H9 (cell line): ENCODE measurements around the gene CROCC2. TPM values are rescaled to one million over a fixed set of nuclear protein-coding genes. Genes with fewer than 3 reads are reported as not detected.

Source experiments
- DNase-seq: peaks from one replicate; pipeline ENCODE4 v3.0.0-alpha.2; 2017
- H2AFZ ChIP-seq: one replicate; pipeline ENCODE4 v1.6.1; 2013; ENCODE audit warnings: mild to moderate bottlenecking, low read length, control low read depth, moderate library complexity
- H2AK5ac ChIP-seq: 2 replicates; pipeline ENCODE4 v1.6.1; 2013; ENCODE audit warnings: low read length, control low read depth, mixed read lengths; ENCODE audit not compliant: insufficient read length
- H2BK120ac ChIP-seq: one replicate; pipeline ENCODE4 v1.6.1; 2013; ENCODE audit warnings: low read depth, mild to moderate bottlenecking, low read length, control low read depth, inconsistent platforms; ENCODE audit not compliant: poor library complexity, severe bottlenecking
- H2BK12ac ChIP-seq: 2 replicates; pipeline ENCODE4 v1.6.1; 2013; ENCODE audit warnings: low read length, control low read depth, mixed read lengths, low read depth; ENCODE audit not compliant: insufficient read length
- H2BK15ac ChIP-seq: 2 replicates; pipeline ENCODE4 v1.6.1; 2013; ENCODE audit warnings: low read depth, low read length, control low read depth
- H2BK20ac ChIP-seq: one replicate; pipeline ENCODE4 v1.6.1; 2013; ENCODE audit warnings: low read depth, mild to moderate bottlenecking, low read length, control low read depth, inconsistent platforms; ENCODE audit not compliant: poor library complexity, severe bottlenecking
- H2BK5ac ChIP-seq: 2 replicates; pipeline ENCODE4 v1.6.1; 2013; ENCODE audit warnings: low read length, control low read depth, mixed read lengths; ENCODE audit not compliant: insufficient read length
- H3K14ac ChIP-seq: 2 replicates; pipeline ENCODE4 v1.6.1; 2013; ENCODE audit warnings: low read length, control low read depth; ENCODE audit not compliant: insufficient read depth
- H3K18ac ChIP-seq: 2 replicates; pipeline ENCODE4 v1.6.1; 2013; ENCODE audit warnings: low read depth, mild to moderate bottlenecking, mixed read lengths, low read length, control low read depth; ENCODE audit not compliant: insufficient read length
- H3K23ac ChIP-seq: 2 replicates; pipeline ENCODE4 v1.6.1; 2013; ENCODE audit warnings: low read length, control low read depth, mixed read lengths, low read depth; ENCODE audit not compliant: insufficient read length
- H3K23me2 ChIP-seq: 2 replicates; pipeline ENCODE4 v1.6.1; 2013; ENCODE audit warnings: low read depth, mild to moderate bottlenecking, mixed read lengths, low read length, control low read depth; ENCODE audit not compliant: insufficient read length, poor library complexity, severe bottlenecking
- H3K27ac ChIP-seq: 2 replicates; pipeline ENCODE4 v1.5.1; 2013; ENCODE audit warnings: low read length, control low read depth, mixed read lengths, low read depth; ENCODE audit not compliant: insufficient read length
- H3K27me3 ChIP-seq: 2 replicates; pipeline ENCODE4 v1.6.1; 2013; ENCODE audit warnings: low read length, control low read depth, inconsistent platforms; ENCODE audit not compliant: insufficient read depth
- H3K4ac ChIP-seq: 2 replicates; pipeline ENCODE4 v1.6.1; 2013; ENCODE audit warnings: low read depth, mild to moderate bottlenecking, control low read depth, inconsistent platforms, low read length, moderate library complexity
- H3K4me1 ChIP-seq: 2 replicates; pipeline ENCODE4 v1.6.1; 2013; ENCODE audit warnings: low read length, control low read depth, inconsistent platforms; ENCODE audit not compliant: insufficient read depth
- H3K4me2 ChIP-seq: 2 replicates; pipeline ENCODE4 v1.6.1; 2013; ENCODE audit warnings: low read length, control low read depth, mixed read lengths; ENCODE audit not compliant: insufficient read length, insufficient read depth
- H3K56ac ChIP-seq: 2 replicates; pipeline ENCODE4 v1.6.1; 2013; ENCODE audit warnings: low read depth, mild to moderate bottlenecking, mixed read lengths, low read length, control low read depth; ENCODE audit not compliant: insufficient read length
- H3K79me1 ChIP-seq: 2 replicates; pipeline ENCODE4 v1.6.1; 2013; ENCODE audit warnings: low read depth, mild to moderate bottlenecking, moderate library complexity, low read length, control low read depth, inconsistent platforms; ENCODE audit not compliant: insufficient read depth, poor library complexity, severe bottlenecking
- H3K79me2 ChIP-seq: 2 replicates; pipeline ENCODE4 v1.6.1; 2013; ENCODE audit warnings: low read length, control low read depth, inconsistent platforms; ENCODE audit not compliant: insufficient read depth
- H3K9ac ChIP-seq: 2 replicates; pipeline ENCODE4 v1.6.1; 2013; ENCODE audit warnings: low read length, control low read depth, mixed read lengths; ENCODE audit not compliant: insufficient read length; ENCODE audit errors: extremely low read depth
- H3K9me3 ChIP-seq: one replicate; pipeline ENCODE4 v1.6.1; 2013; ENCODE audit warnings: low read depth, low read length, inconsistent platforms; ENCODE audit not compliant: control insufficient read depth
- H3T11ph ChIP-seq: one replicate; pipeline ENCODE4 v1.6.1; 2013; ENCODE audit warnings: mild to moderate bottlenecking, low read length, control low read depth, inconsistent platforms
- H4K20me1 ChIP-seq: one replicate; pipeline ENCODE4 v1.6.1; 2013; ENCODE audit not compliant: control insufficient read depth, insufficient read length, insufficient read depth
- H4K5ac ChIP-seq: 2 replicates; pipeline ENCODE4 v1.6.1; 2013; ENCODE audit warnings: low read depth, mild to moderate bottlenecking, mixed read lengths, low read length, control low read depth; ENCODE audit not compliant: insufficient read length
- H4K8ac ChIP-seq: replicated peaks from 2 replicates; pipeline ENCODE4 v1.6.1; 2013; ENCODE audit warnings: low read length, control low read depth, mixed read lengths, low read depth; ENCODE audit not compliant: insufficient read length
- H4K91ac ChIP-seq: 2 replicates; pipeline ENCODE4 v1.6.1; 2013; ENCODE audit warnings: low read depth, mild to moderate bottlenecking, moderate library complexity, mixed read lengths, low read length, control low read depth; ENCODE audit not compliant: insufficient read length
- H3K27ac Mint-ChIP-seq, 3 experiments: 2 replicates in 2 of 3; 3 replicates in 1 of 3; pipeline ENCODE4 v1.8.0; 2020 to 2021; ENCODE audit warnings: mixed read lengths in 3 of 3, mild to moderate bottlenecking in 1 of 3, moderate library complexity in 1 of 3
- H3K27me3 Mint-ChIP-seq: 2 replicates; pipeline ENCODE4 v1.8.0; 2021; ENCODE audit warnings: low read depth, mild to moderate bottlenecking, moderate library complexity, mixed read lengths
- H3K36me3 Mint-ChIP-seq, 3 experiments: 2 replicates in 2 of 3; 3 replicates in 1 of 3; pipeline ENCODE4 v1.8.0; 2020 to 2021; ENCODE audit warnings: low read depth in 3 of 3, mixed read lengths in 3 of 3; ENCODE audit not compliant: insufficient read depth in 1 of 3
- H3K4me1 Mint-ChIP-seq, 2 experiments: 2 replicates each; pipeline ENCODE4 v1.8.0; 2020; ENCODE audit warnings: mixed read lengths in 2 of 2
- H3K4me3 Mint-ChIP-seq, 2 experiments: 2 replicates in 1 of 2; 3 replicates in 1 of 2; pipeline ENCODE4 v1.8.0; 2020 to 2021; ENCODE audit warnings: mild to moderate bottlenecking in 2 of 2, mixed read lengths in 2 of 2, moderate library complexity in 1 of 2
- H3K9me3 Mint-ChIP-seq, 2 experiments: 2 replicates in 1 of 2; 3 replicates in 1 of 2; pipeline ENCODE4 v1.8.0; 2020; ENCODE audit warnings: mild to moderate bottlenecking in 2 of 2, mixed read lengths in 2 of 2, moderate library complexity in 1 of 2
- CTCF ChIP-seq: fragments of 200-600 bp; sonication (generic); conservative IDR thresholded peaks from 3 replicates; pipeline ENCODE4 v1.8.0; 2021; ENCODE audit warnings: antibody characterized with exemption, mild to moderate bottlenecking
- WGBS: extraction: QIAGEN DNeasy Blood & Tissue Kit; methylation state at CpG from one replicate; pipeline ENCODE4 v1.1.7; 2013; ENCODE audit warnings: missing lambda C conversion rate, low lambda C conversion rate, mixed read lengths; ENCODE audit not compliant: insufficient read length; ENCODE audit errors: extremely low coverage; 5-methylcytosine and 5-hydroxymethylcytosine counted together
- total RNA-seq: library from RNA; stranded (reverse); gene quantifications from 2 replicates; pipeline ENCODE4 v1.2.1, GENCODE V29; 2021

The CROCC2 gene
- total RNA-seq, 1 experiment from 2014 or later: not detected

GRCh38 chr2:240990266-240990529 is 84.1 kb downstream of the CROCC2 start:
- H4K20me1 ChIP-seq: no peaks in the 10 kb centered on the region
- no peak overlapping the region for H3K4ac ChIP-seq
- no peak overlapping the region for H2BK20ac ChIP-seq
- H3K79me1 ChIP-seq: no peaks in the 10 kb centered on the region
- H4K8ac ChIP-seq: no peak overlapping the region
- WGBS: no CpG with 5 or more reads among the region's 2 CpGs
- Mint-ChIP-seq H3K4me3 (no peak overlapping the region), H3K4me1 (no peaks in the 10 kb centered on the region), H3K27ac (no peak overlapping the region), H3K36me3 (no peaks in the 10 kb centered on the region), H3K27me3 (peaks cover 3% of the 10 kb centered on the region; the same call in 1 of the 2 replicates), H3K9me3 (no peaks in the 10 kb centered on the region; a peak in 1 of 5 replicates)
- no peak overlapping the region for H2AK5ac ChIP-seq
- no peaks in the 10 kb centered on the region for H3K23me2 ChIP-seq
- no peaks in the 10 kb centered on the region for H3K27me3 ChIP-seq
- H3K9me3 ChIP-seq: no peaks in the 10 kb centered on the region
- H2BK5ac ChIP-seq: no peak overlapping the region
- H2BK12ac ChIP-seq: no peak overlapping the region
- H2BK15ac ChIP-seq: no peak overlapping the region
- H3K23ac ChIP-seq: no peak overlapping the region
- no peak overlapping the region for H3K4me2 ChIP-seq
- no peak for DNase-seq
- no peaks in the 10 kb centered on the region for H3K79me2 ChIP-seq
- no peak overlapping the region for H3K14ac ChIP-seq
- no peak overlapping the region for H4K91ac ChIP-seq
- H3K4me1 ChIP-seq: no peaks in the 10 kb centered on the region
- H3K27ac ChIP-seq: no peak overlapping the region
- H3K18ac ChIP-seq: no peak overlapping the region
- no peak overlapping the region for H4K5ac ChIP-seq
- no peak overlapping the region for H3K9ac ChIP-seq
- H2BK120ac ChIP-seq: no peak overlapping the region
- no peak for TF ChIP-seq CTCF
- H3T11ph ChIP-seq: no peak overlapping the region
- no peak overlapping the region for H2AFZ ChIP-seq
- H3K56ac ChIP-seq: no peak overlapping the region
